K562 (cell line): ENCODE results near the gene HS3ST1. TPM values are rescaled to one million over a fixed set of nuclear protein-coding genes. Genes with fewer than 3 reads are reported as not detected.

Source experiments
- ATAC-seq: fragments of 200-7000 bp; cut with Tn5 transposase; 3 replicates; pipeline ENCODE4 v1.9.1; 2020; ENCODE audit warnings: moderate library complexity
- BruUV-seq: library from RNA; stranded (reverse); fragments of 400-500 nt; replicated peaks from 2 replicates; lab custom pipeline; 2021; lab: Mats Ljungman, UMichigan
- CTCF ChIA-PET: fragments of 300-600 bp; formaldehyde crosslinking; extraction: SDS; loops from one replicate; lab custom pipeline; 2021; ENCODE audit warnings: low intra/inter-chr PET ratio; lab: Yijun Ruan, JAX
- POLR2A ChIA-PET: fragments of 300-600, 350-650 bp; sonication (Branson Sonifier 250); formaldehyde crosslinking; extraction: SDS; loops from one replicate; lab custom pipeline; 2021; ENCODE audit warnings: antibody characterized with exemption, inconsistent platforms; lab: Yijun Ruan, JAX
- DNase-seq, 4 experiments: peaks; one replicate each; pipeline versions ENCODE4 v3.0.0 to v3.0.0-alpha.2; 2011 to 2018; ENCODE audit warnings: low spot score in 3 of 4, mixed read lengths in 3 of 4; ENCODE audit errors: extremely low read depth in 1 of 4
- FAIRE-seq: peaks from 2 replicates; lab custom pipeline; 2011; peaks lifted over from hg19 to GRCh38; lab: Jason Lieb, UNC
- H2AFZ ChIP-seq: 2 replicates; pipeline ENCODE4 v1.6.0; 2011; ENCODE audit warnings: low read depth, low read length, control low read depth, inconsistent platforms
- H3K27ac ChIP-seq: fragments of 200-600 bp; 3 replicates; pipeline ENCODE4 v1.8.0; 2011; ENCODE audit warnings: low read depth, mild to moderate bottlenecking, control low read depth, inconsistent platforms, low read length, moderate library complexity, mixed read lengths; ENCODE audit errors: extremely low read depth
- H3K27me3 ChIP-seq, 2 experiments: fragments of 300-600 bp in 1 of 2; 2 replicates in 1 of 2; 3 replicates in 1 of 2; pipeline versions ENCODE4 v1.6.0 to v1.8.0; 2011; ENCODE audit warnings: inconsistent platforms in 2 of 2, low read length in 2 of 2, mild to moderate bottlenecking in 1 of 2, mixed read lengths in 1 of 2, moderate library complexity in 1 of 2; ENCODE audit not compliant: control insufficient read depth in 2 of 2, insufficient read depth in 2 of 2
- H3K36me3 ChIP-seq: fragments of 300-600 bp; 3 replicates; pipeline ENCODE4 v1.8.0; 2011; ENCODE audit warnings: mild to moderate bottlenecking, low read length, inconsistent platforms; ENCODE audit not compliant: control insufficient read depth, insufficient read depth
- H3K4me1 ChIP-seq, 2 experiments: fragments of 200-600 bp in 1 of 2; replicated peaks in 1 of 2; 2 replicates in 1 of 2; 3 replicates in 1 of 2; pipeline versions ENCODE4 v1.5.1 to v1.8.0; 2011; ENCODE audit warnings: inconsistent platforms in 2 of 2, low read length in 2 of 2, mild to moderate bottlenecking in 1 of 2, mixed read lengths in 1 of 2, moderate library complexity in 1 of 2; ENCODE audit not compliant: control insufficient read depth in 2 of 2, insufficient read depth in 2 of 2
- H3K4me2 ChIP-seq: 2 replicates; pipeline ENCODE4 v1.6.1; 2011; ENCODE audit warnings: low read length, control low read depth, inconsistent platforms, mixed read lengths; ENCODE audit not compliant: insufficient read depth
- H3K4me3 ChIP-seq: fragments of 200-600 bp; sonication (generic), shearing (Covaris generic); 2 replicates; pipeline ENCODE4 v1.5.1; 2016; ENCODE audit warnings: control low read depth, inconsistent platforms
- H3K79me2 ChIP-seq: fragments of 200-600 bp; 3 replicates; pipeline ENCODE4 v1.8.0; 2011; ENCODE audit warnings: low read length, inconsistent platforms; ENCODE audit not compliant: control insufficient read depth, insufficient read depth
- H3K9ac ChIP-seq, 2 experiments: 2 replicates each; pipeline versions ENCODE4 v1.6.0 to v1.6.1; 2011; ENCODE audit warnings: low read depth in 2 of 2, low read length in 2 of 2, control low read depth in 1 of 2, inconsistent platforms in 1 of 2, mild to moderate bottlenecking in 1 of 2, mixed read lengths in 1 of 2; ENCODE audit not compliant: insufficient read depth in 1 of 2
- H3K9me1 ChIP-seq: one replicate; pipeline ENCODE4 v1.6.0; 2011; ENCODE audit warnings: inconsistent platforms, mild to moderate bottlenecking, low read length, moderate library complexity; ENCODE audit not compliant: control insufficient read depth, insufficient read depth
- H3K9me3 ChIP-seq: replicated peaks from 2 replicates; pipeline ENCODE4 v1.5.1; 2011; ENCODE audit warnings: low read depth, low read length, inconsistent platforms; ENCODE audit not compliant: control insufficient read depth, insufficient read depth
- H4K20me1 ChIP-seq: replicated peaks from 2 replicates; pipeline ENCODE4 v1.6.1; 2011; ENCODE audit warnings: low read length, inconsistent platforms, mixed read lengths; ENCODE audit not compliant: control insufficient read depth, insufficient read depth
- DIDO1 ChIP-seq: fragments of 450-650 bp; IDR thresholded peaks from 2 replicates; pipeline ENCODE4 v1.6.1; 2016; ENCODE audit warnings: low read depth, missing biosample characterization, missing genetic modification characterization
- FUS ChIP-seq: fragments of 200-400 bp; formaldehyde crosslinking; optimal IDR thresholded peaks from 2 replicates; pipeline ENCODE3; 2017; ENCODE audit warnings: low read depth, low read length
- GTF2F1 ChIP-seq: IDR thresholded peaks from 2 replicates; pipeline ENCODE4 v1.6.1; 2011; ENCODE audit warnings: low read depth, low read length, improper control_type of control experiment
- HDAC1 ChIP-seq, 2 experiments: fragments of 450-650 bp; IDR thresholded peaks; 2 replicates each; pipeline ENCODE4 v1.6.1; 2016 to 2017; ENCODE audit warnings: inconsistent platforms in 1 of 2, mild to moderate bottlenecking in 1 of 2, moderate library complexity in 1 of 2
- HOXB6 ChIP-seq: fragments of 250-450 bp; sonication (Bioruptor Pico); IDR thresholded peaks from 2 replicates; pipeline ENCODE4 v1.5.1; 2022; ENCODE audit warnings: mild to moderate bottlenecking, borderline replicate concordance
- KLF1 ChIP-seq: fragments of 450-650 bp; IDR thresholded peaks from 2 replicates; pipeline ENCODE4 v1.6.1; 2016; ENCODE audit warnings: missing genetic modification characterization, missing compliant biosample characterization
- MBD1 ChIP-seq: fragments of 250-450 bp; sonication (Bioruptor Pico); IDR thresholded peaks from 2 replicates; pipeline ENCODE4 v1.8.0; 2022; ENCODE audit warnings: inconsistent platforms
- NFIC ChIP-seq: fragments of 450-650 bp; IDR thresholded peaks from 2 replicates; pipeline ENCODE4 v1.6.1; 2017; ENCODE audit warnings: mild to moderate bottlenecking, inconsistent platforms
- THRA ChIP-seq: fragments of 450-650 bp; IDR thresholded peaks from 2 replicates; pipeline ENCODE4 v1.6.1; 2017; ENCODE audit warnings: mild to moderate bottlenecking, moderate library complexity
- UBTF ChIP-seq, 2 experiments: IDR thresholded peaks; 2 replicates each; pipeline ENCODE4 v1.6.1; 2012; ENCODE audit warnings: improper control_type of control experiment in 2 of 2, low read depth in 2 of 2, low read length in 2 of 2, borderline replicate concordance in 1 of 2
- ZBTB5 ChIP-seq: fragments of 450-650 bp; IDR thresholded peaks from 2 replicates; pipeline ENCODE4 v1.6.1; 2017; ENCODE audit warnings: antibody characterized with exemption
- ZNF134 ChIP-seq: fragments of 250-450 bp; sonication (Bioruptor Pico); conservative IDR thresholded peaks from 2 replicates; pipeline ENCODE4 v1.4.0; 2020
- ZNF830 ChIP-seq: fragments of 250-450 bp; sonication (Bioruptor Pico); IDR thresholded peaks from 2 replicates; pipeline ENCODE4 v1.5.0; 2021; ENCODE audit warnings: mild to moderate bottlenecking
- WGBS: fragments of 100-300 bp; shearing (Covaris generic); methylation state at CpG from one replicate; pipeline ENCODE4 v1.1.6; 2016; ENCODE audit warnings: low coverage, mixed read lengths; ENCODE audit not compliant: insufficient coverage; ENCODE audit errors: missing lambda C conversion rate; 5-methylcytosine and 5-hydroxymethylcytosine counted together
- in situ Hi-C: fragments of 300-500 bp; cut with MboI; formaldehyde crosslinking; loops from 4 replicates; pipeline ENCODE4 v1.15.0; 2018; ENCODE audit warnings: inconsistent platforms, mixed read lengths
- intact Hi-C: fragments of 100-400 bp; cut with micrococcal nuclease; formaldehyde crosslinking; loops from 2 replicates; pipeline ENCODE4 v1.14.2; 2022
- polyA plus RNA-seq, 8 experiments: library from polyadenylated mRNA; depleted of rRNA in 4 of 8; stranded (reverse) in 5 of 8; unstranded in 3 of 8; fragments of >200 nt; fragmentation: Nextera tagmentation in 2 of 8; fragmentation: Illumina TruSeq in 1 of 8; extraction: Ambion mirVana in 2 of 8; extraction: Trizol in 1 of 8; gene quantifications; 2 replicates each; pipeline versions ENCODE4 v1.2.1 to v1.2.3, GENCODE V29; 2011 to 2014; ENCODE audit warnings: inconsistent platforms in 1 of 8, missing spikeins in 1 of 8
- total RNA-seq, 7 experiments: library from RNA; depleted of rRNA in 6 of 7; stranded (reverse); fragments of >200 nt in 6 of 7; fragmentation: Illumina TruSeq in 2 of 7; extraction: Trizol in 2 of 7; gene quantifications; 2 replicates each; pipeline versions ENCODE4 v1.2.1 to v1.2.3, GENCODE V29; 2011 to 2021; ENCODE audit warnings: low replicate concordance in 1 of 7

The HS3ST1 gene
- total and polyA plus RNA-seq, 9 of the 15 experiments (the other 6 are each of a cell fraction or from before 2014, with no cell fraction given) = 0.02 TPM; not detected in 8

- 2% methylated on average over 3 of the region's 3 CpGs for WGBS
- Histone ChIP-seq H2AFZ (no peak overlapping the region), H3K9me1 (no peaks in the 10 kb centered on the region), H3K9me3 (no peaks in the 10 kb centered on the region), H3K27ac (no peak overlapping the region), H3K4me1 (no peaks in the 10 kb centered on the region), H3K9ac (no peak overlapping the region), H3K79me2 (no peaks in the 10 kb centered on the region), H3K4me2 (no peak overlapping the region), H4K20me1 (no peaks in the 10 kb centered on the region), H3K4me3 (no peak overlapping the region), H3K36me3 (no peaks in the 10 kb centered on the region), H3K27me3 (no peaks in the 10 kb centered on the region)
- intact Hi-C loops (no loop called here), in situ Hi-C loops (no loop called here)
- no peak for DNase-seq
- CTCF ChIA-PET = no interaction called here
- FAIRE-seq = no peak
- ATAC-seq = no peak
- BruUV-seq = no TSS peak
- POLR2A ChIA-PET = no interaction called here
- no peak for TF ChIP-seq KLF1 (tag)
- TF ChIP-seq UBTF (IDR thresholded peaks at IDR 0.05; ENCODE audit: borderline replicate concordance in 1 of 2, low read depth in 2 of 2, low read length in 2 of 2) = no peak
- TF ChIP-seq ZNF134 = no peak
- TF ChIP-seq ZNF830 (CRISPR knock-in tag) = no peak
- no peak for TF ChIP-seq FUS
- no peak for TF ChIP-seq THRA
- TF ChIP-seq DIDO1 (tag) = no peak
- TF ChIP-seq MBD1 (CRISPR knock-in tag) = no peak
- TF ChIP-seq NFIC = no peak
- no peak for TF ChIP-seq HOXB6 (CRISPR knock-in tag)
- no peak for TF ChIP-seq GTF2F1
- TF ChIP-seq HDAC1 (IDR thresholded peaks at IDR 0.05) = no peak
- TF ChIP-seq ZBTB5 = no peak
These were observed 80.1 kb downstream of the HS3ST1 start for GRCh38 chr4:11348449-11349088.
